Kidney (tissue), 14 donors: ENCODE data around the gene COL6A3. TPM values are rescaled to one million over a fixed set of nuclear protein-coding genes. Genes with fewer than 3 reads are reported as not detected.

Experiments used
- DNase-seq, 5 donors: peaks; one replicate each; pipeline ENCODE4 v3.0.0-alpha.2; 2013 to 2020
- FAIRE-seq: peaks from 2 replicates; lab custom pipeline; 2012; peaks lifted over from hg19 to GRCh38; lab: Jason Lieb, UNC
- H3K27ac ChIP-seq, 2 donors: one replicate each; pipeline ENCODE4 v1.7.0; 2013; ENCODE audit warnings: low read depth in 2 of 2, low read length in 2 of 2, inconsistent platforms in 1 of 2
- H3K27me3 ChIP-seq: one replicate; pipeline ENCODE4 v1.7.1; 2013; ENCODE audit warnings: low read length, inconsistent platforms; ENCODE audit not compliant: control insufficient read depth, insufficient read depth
- H3K36me3 ChIP-seq, 3 donors: one replicate each; pipeline versions ENCODE4 v1.7.0 to v1.7.1; 2013; ENCODE audit warnings: low read length in 3 of 3, control low read depth in 1 of 3, inconsistent platforms in 1 of 3; ENCODE audit not compliant: insufficient read depth in 3 of 3, control insufficient read depth in 2 of 3
- H3K4me1 ChIP-seq, 3 donors: one replicate each; pipeline versions ENCODE4 v1.7.0 to v1.7.1; 2013; ENCODE audit warnings: low read length in 3 of 3, inconsistent platforms in 1 of 3, low read depth in 1 of 3; ENCODE audit not compliant: control insufficient read depth in 2 of 3, insufficient read depth in 2 of 3
- H3K4me3 ChIP-seq, 3 donors: one replicate each; pipeline versions ENCODE4 v1.7.0 to v1.8.1; 2013; ENCODE audit warnings: low read length in 3 of 3, control low read depth in 1 of 3, inconsistent platforms in 1 of 3
- H3K9ac ChIP-seq, 3 donors: one replicate each; pipeline versions ENCODE4 v1.7.0 to v1.7.1; 2013; ENCODE audit warnings: low read length in 3 of 3, control low read depth in 1 of 3, inconsistent platforms in 1 of 3
- H3K9me3 ChIP-seq, 3 donors: one replicate each; pipeline versions ENCODE4 v1.7.0 to v1.7.1; 2013; ENCODE audit warnings: low read length in 3 of 3, control low read depth in 1 of 3, inconsistent platforms in 1 of 3; ENCODE audit not compliant: control insufficient read depth in 2 of 3, insufficient read depth in 1 of 3
- CTCF ChIP-seq: IDR thresholded peaks from 3 replicates; pipeline ENCODE4 v1.5.1; 2012; ENCODE audit warnings: mild to moderate bottlenecking, moderate library complexity, borderline replicate concordance; ENCODE audit not compliant: insufficient read depth; ENCODE audit errors: extremely low read depth
- intact Hi-C: fragments of 100-400 bp; cut with DNase I; formaldehyde crosslinking; loops from one replicate; pipeline ENCODE4 v1.11.1; 2022
- polyA plus RNA-seq: library from polyadenylated mRNA; stranded (reverse); fragments of 350-450 nt; fragmentation: Illumina TruSeq; extraction: RNeasy Lipid Tissue Mini Kit (QIAGEN cat#74804); gene quantifications from one replicate; pipeline ENCODE4 v1.2.3, GENCODE V29; 2014; ENCODE audit warnings: low read depth, low replicate concordance; ENCODE audit not compliant: insufficient read depth
- total RNA-seq: library from RNA; stranded (reverse); fragmentation: NEBNext Ultra II Directional; extraction: Animal tissue kit (Norgen Biotek cat#: 25700); gene quantifications from one replicate; pipeline ENCODE4 v1.2.1, GENCODE V29; 2021
- donor health status: control.
- donor health status: control.
- donor health status: control.
- donor health status: control.
- donor health status: control.
- donor health status: DM: yes; HTN: yes; CAD: no.
- donor health status: Normal renal cell carcinoma (clear cell type).

Gene COL6A3
- total and polyA plus RNA-seq, 2 donors from 2014 or later, result 3.8 to 59.5 TPM

- peaks cover 0 to 7% (median 0%) of the 10 kb centered on the region in 3 donors for H3K36me3 ChIP-seq
- TF ChIP-seq CTCF, result no peak
- H3K4me3 ChIP-seq, result no peak overlapping the region
- H3K9ac ChIP-seq, result no peak overlapping the region
- H3K27me3 ChIP-seq, result no peaks in the 10 kb centered on the region
- H3K4me1 ChIP-seq, result no peaks in the 10 kb centered on the region
- intact Hi-C loops, result no loop called here
- H3K9me3 ChIP-seq, result no peaks in the 10 kb centered on the region
- no peak for FAIRE-seq
- DNase-seq, result no peak
- H3K27ac ChIP-seq, result no peak overlapping the region
These were observed 61.6 kb downstream of the COL6A3 start for GRCh38 chr2:237352279-237352845.

- Histone ChIP-seq H3K27ac (no peak overlapping the region), H3K9ac (no peak overlapping the region), H3K9me3 (no peaks in the 10 kb centered on the region), H3K27me3 (no peaks in the 10 kb centered on the region), H3K36me3 (peaks cover 0 to 7% (median 0%) of the 10 kb centered on the region in 3 donors), H3K4me1 (no peaks in the 10 kb centered on the region), H3K4me3 (no peak overlapping the region)
- DNase-seq, result no peak
- no peak for FAIRE-seq
- TF ChIP-seq CTCF, result no peak
- intact Hi-C loops, result no loop called here
These were observed 62.2 kb downstream of the COL6A3 start for GRCh38 chr2:237351796-237352195.

- H3K27me3 ChIP-seq, result no peaks in the 10 kb centered on the region
- FAIRE-seq, result no peak
- peaks cover 0 to 7% (median 0%) of the 10 kb centered on the region in 3 donors for H3K36me3 ChIP-seq
- peak in 3 of 5 donors; percentile 41 to 58 (median 51) for DNase-seq
- no peaks in the 10 kb centered on the region for H3K9me3 ChIP-seq
- H3K4me3 ChIP-seq, result no peak overlapping the region
- no peaks in the 10 kb centered on the region for H3K4me1 ChIP-seq
- no peak for TF ChIP-seq CTCF
- intact Hi-C loops, result no loop called here
- no peak overlapping the region for H3K9ac ChIP-seq
- H3K27ac ChIP-seq, result no peak overlapping the region
These were observed 62.9 kb downstream of the COL6A3 start for GRCh38 chr2:237351046-237351445.

- H3K4me3 ChIP-seq, result no peak overlapping the region
- H3K4me1 ChIP-seq, result no peaks in the 10 kb centered on the region
- H3K27me3 ChIP-seq, result no peaks in the 10 kb centered on the region
- intact Hi-C loops, result no loop called here
- no peaks in the 10 kb centered on the region for H3K9me3 ChIP-seq
- no peak for TF ChIP-seq CTCF
- DNase-seq (no peak), FAIRE-seq (no peak)
- H3K36me3 ChIP-seq, result peaks cover 0 to 7% (median 0%) of the 10 kb centered on the region in 3 donors
- no peak overlapping the region for H3K9ac ChIP-seq
- H3K27ac ChIP-seq, result no peak overlapping the region
These were observed 63.4 kb downstream of the COL6A3 start for GRCh38 chr2:237350597-237350996.
